C1 segment of cervical spinal cord (tissue), 14 donors: ENCODE measurements around the gene CNIH4.
"Not testable (repeated sequence)": the region's sequence is repeated elsewhere in the genome, so short reads cannot be mapped to it uniquely, and the experiment has no call there.

Source experiments
- DNase-seq, 14 donors: peaks; one replicate each; lab custom pipeline; 2025; lab: John Stamatoyannopoulos, UW

The CNIH4 gene

GRCh38 chr1:224399887-224400286, 43.2 kb downstream of the CNIH4 start:
- DNase-seq, result no peak

GRCh38 chr1:224402472-224403036, 45.9 kb downstream of the CNIH4 start:
- no peak for DNase-seq

- no peak for DNase-seq
These were observed 48.4 kb downstream of the CNIH4 start for GRCh38 chr1:224404916-224405603.

GRCh38 chr1:224405604-224405970, 48.9 kb downstream of the CNIH4 start:
- no peak for DNase-seq

- no peak for DNase-seq
These were observed 49.5 kb downstream of the CNIH4 start for GRCh38 chr1:224406216-224406615.

GRCh38 chr1:224407571-224408293, 51.1 kb downstream of the CNIH4 start:
- DNase-seq, result no peak

GRCh38 chr1:224408294-224408590, 51.6 kb downstream of the CNIH4 start:
- DNase-seq, result no peak

GRCh38 chr1:224411766-224412165, 55.1 kb downstream of the CNIH4 start:
- no peak for DNase-seq

GRCh38 chr1:224420106-224420505, 63.4 kb downstream of the CNIH4 start:
- DNase-seq, result no peak

- no peak for DNase-seq
These were observed 68.7 kb downstream of the CNIH4 start for GRCh38 chr1:224425279-224425884.

GRCh38 chr1:224426869-224427268, 70.2 kb downstream of the CNIH4 start:
- not testable (repeated sequence) for DNase-seq

GRCh38 chr1:224427346-224427745, 70.7 kb downstream of the CNIH4 start:
- DNase-seq, result no peak

- not testable (repeated sequence) for DNase-seq
These were observed 72.0 kb downstream of the CNIH4 start for GRCh38 chr1:224428713-224429112.
